Fibroblast of lung (primary cell): ENCODE measurements around the gene EHMT1. TPM values are rescaled to one million over a fixed set of nuclear protein-coding genes. Genes with fewer than 3 reads are reported as not detected.

Source experiments
- DNase-seq, 2 donors: peaks; one replicate each; pipeline versions ENCODE4 v3.0.0 to v3.0.0-alpha.2; 2010; ENCODE audit warnings: low read depth in 2 of 2
- H2AFZ ChIP-seq: 2 replicates; pipeline ENCODE4 v1.5.1; 2012; ENCODE audit warnings: low read length, control low read depth, inconsistent platforms
- H3K27ac ChIP-seq: 2 replicates; pipeline ENCODE4 v1.5.1; 2011; ENCODE audit warnings: low read length, control low read depth; ENCODE audit not compliant: insufficient read depth
- H3K27me3 ChIP-seq: 2 replicates; pipeline ENCODE4 v1.5.1; 2011; ENCODE audit warnings: mild to moderate bottlenecking, low read length; ENCODE audit not compliant: control insufficient read depth, insufficient read depth
- H3K36me3 ChIP-seq: 2 replicates; pipeline ENCODE4 v1.5.1; 2011; ENCODE audit warnings: low read length; ENCODE audit not compliant: control insufficient read depth, insufficient read depth
- H3K4me1 ChIP-seq: 2 replicates; pipeline ENCODE4 v1.5.1; 2011; ENCODE audit warnings: low read length; ENCODE audit not compliant: control insufficient read depth, insufficient read depth; ENCODE audit errors: extremely low read depth
- H3K4me2 ChIP-seq: 2 replicates; pipeline ENCODE4 v1.5.1; 2011; ENCODE audit warnings: low read length, control low read depth; ENCODE audit not compliant: insufficient read depth; ENCODE audit errors: extremely low read depth
- H3K4me3 ChIP-seq, 4 experiments: fragments of 200-600 bp in 1 of 4; sonication (generic) in 1 of 4; replicated peaks in 1 of 4; 2 replicates each; pipeline ENCODE4 v1.5.1; 2011 to 2016; ENCODE audit warnings: low read length in 4 of 4, low read depth in 3 of 4, mild to moderate bottlenecking in 3 of 4, control low read depth in 2 of 4, inconsistent platforms in 1 of 4, mixed read lengths in 1 of 4; ENCODE audit not compliant: insufficient read depth in 1 of 4; ENCODE audit errors: control extremely low read depth in 1 of 4
- H3K79me2 ChIP-seq: 2 replicates; pipeline ENCODE4 v1.5.1; 2012; ENCODE audit warnings: mild to moderate bottlenecking, low read length, inconsistent platforms; ENCODE audit not compliant: control insufficient read depth, insufficient read depth
- H3K9ac ChIP-seq: 2 replicates; pipeline ENCODE4 v1.5.1; 2011; ENCODE audit warnings: mild to moderate bottlenecking, low read length, control low read depth; ENCODE audit not compliant: insufficient read depth
- H3K9me3 ChIP-seq: 2 replicates; pipeline ENCODE4 v1.5.1; 2012; ENCODE audit warnings: low read depth, low read length; ENCODE audit not compliant: control insufficient read depth, insufficient read depth
- H4K20me1 ChIP-seq: 2 replicates; pipeline ENCODE4 v1.5.1; 2011; ENCODE audit warnings: low read length; ENCODE audit not compliant: control insufficient read depth, insufficient read depth; ENCODE audit errors: extremely low read depth
- CTCF ChIP-seq, 2 donors: IDR thresholded peaks in 1 of 2; conservative IDR thresholded peaks in 1 of 2; 1 replicate in 1 of 2; 2 replicates in 1 of 2; pipeline ENCODE4 v1.5.1; 2011 to 2012; ENCODE audit warnings: low read length in 2 of 2, control low read depth in 1 of 2, inconsistent platforms in 1 of 2, low read depth in 1 of 2, mild to moderate bottlenecking in 1 of 2
- EZH2 ChIP-seq: IDR thresholded peaks from 2 replicates; pipeline ENCODE4 v1.5.1; 2012; ENCODE audit warnings: low read length, control low read depth, mild to moderate bottlenecking; ENCODE audit errors: missing control alignments
- polyA plus RNA-seq, 2 donors: library from polyadenylated mRNA; depleted of rRNA in 1 of 2; stranded (reverse) in 1 of 2; unstranded in 1 of 2; fragments of >200 nt; gene quantifications; 2 replicates each; pipeline ENCODE4 v1.2.1, GENCODE V29; 2011 to 2012; ENCODE audit warnings: missing spikeins in 1 of 2
- total RNA-seq: library from RNA; depleted of rRNA; stranded (reverse); fragments of >200 nt; gene quantifications from 2 replicates; pipeline ENCODE4 v1.2.1, GENCODE V29; 2014

EHMT1 gene
- total and polyA plus RNA-seq, 2 donors (not counting 1 experiment from before 2014, with no cell fraction given): 22.4 to 48.6 TPM

- no peaks in the 10 kb centered on the region for H4K20me1 ChIP-seq
- H3K79me2 ChIP-seq: no peaks in the 10 kb centered on the region
- no peak overlapping the region for H3K4me2 ChIP-seq
- no peak overlapping the region for H2AFZ ChIP-seq
- no peak for DNase-seq
- no peak overlapping the region for H3K4me3 ChIP-seq
- H3K27ac ChIP-seq: no peak overlapping the region
- H3K9me3 ChIP-seq: no peaks in the 10 kb centered on the region
- no peak overlapping the region for H3K9ac ChIP-seq
- no peaks in the 10 kb centered on the region for H3K36me3 ChIP-seq
- H3K4me1 ChIP-seq: no peaks in the 10 kb centered on the region
- TF ChIP-seq CTCF (conservative IDR thresholded peaks at IDR 0.05 in 1 of 2, IDR thresholded peaks at IDR 0.05 in 1 of 2; ENCODE audit: low read depth in 1 of 2, low read length in 2 of 2) (no peak), EZH2 (no peak)
- H3K27me3 ChIP-seq: no peaks in the 10 kb centered on the region
Measured at GRCh38 chr9:137880160-137880975, 261.6 kb downstream of the EHMT1 start.

GRCh38 chr9:137880976-137881530 is 262.2 kb downstream of the EHMT1 start:
- H3K9ac ChIP-seq: no peak overlapping the region
- no peak overlapping the region for H2AFZ ChIP-seq
- H3K36me3 ChIP-seq: no peaks in the 10 kb centered on the region
- H3K79me2 ChIP-seq: no peaks in the 10 kb centered on the region
- H3K4me3 ChIP-seq: no peak overlapping the region
- H3K27me3 ChIP-seq: no peaks in the 10 kb centered on the region
- no peak overlapping the region for H3K4me2 ChIP-seq
- H3K27ac ChIP-seq: no peak overlapping the region
- no peaks in the 10 kb centered on the region for H3K4me1 ChIP-seq
- TF ChIP-seq EZH2: no peak
- no peak for TF ChIP-seq CTCF (conservative IDR thresholded peaks at IDR 0.05 in 1 of 2, IDR thresholded peaks at IDR 0.05 in 1 of 2; ENCODE audit: low read depth in 1 of 2, low read length in 2 of 2)
- DNase-seq: no peak
- H4K20me1 ChIP-seq: no peaks in the 10 kb centered on the region
- no peaks in the 10 kb centered on the region for H3K9me3 ChIP-seq

DNA sequence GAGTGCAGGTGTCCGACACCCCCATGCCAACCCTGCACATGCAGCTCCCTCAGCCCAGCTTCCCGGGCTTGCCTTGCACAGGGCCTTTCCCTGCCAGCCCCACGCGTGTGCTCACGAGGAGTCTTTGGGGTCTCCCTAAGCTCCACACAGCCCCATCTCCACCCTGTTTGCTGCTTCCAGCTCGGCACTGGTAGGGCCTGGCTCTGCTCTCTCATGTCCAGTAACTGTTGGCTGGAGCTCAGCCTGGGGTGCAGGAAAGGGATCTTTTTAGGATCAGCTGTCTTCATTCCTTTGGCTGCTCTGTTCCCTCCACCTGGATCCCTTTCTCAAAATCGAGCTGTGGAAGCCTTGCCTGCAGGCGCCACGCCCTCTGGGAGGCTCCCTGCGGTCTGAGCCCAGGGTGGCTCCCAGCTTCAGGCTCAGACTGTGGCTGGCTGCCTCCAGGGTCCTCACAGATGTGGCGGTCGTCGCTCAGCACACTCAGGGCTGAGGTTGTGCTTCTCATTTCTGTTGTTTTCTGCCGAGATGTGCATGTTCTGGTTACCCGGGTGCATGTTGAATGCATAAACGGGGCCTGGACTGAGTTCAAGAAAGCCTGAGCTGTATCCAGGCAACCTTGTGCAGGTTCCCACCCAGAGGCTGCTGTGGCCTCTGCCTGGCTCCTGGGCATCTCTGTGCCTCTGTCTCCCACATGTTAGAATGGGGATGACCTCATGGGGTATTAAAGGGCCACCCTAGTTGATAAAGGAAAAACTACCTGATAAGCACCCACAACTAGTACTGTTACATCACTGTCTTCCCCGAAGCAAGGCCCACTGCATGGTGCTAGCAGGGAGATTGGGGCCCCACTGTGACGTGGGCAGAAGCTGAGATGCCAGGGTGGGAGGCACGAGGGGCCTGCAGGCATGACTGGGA is 263.0 kb downstream of the EHMT1 start:
- Histone ChIP-seq H3K36me3 (no peaks in the 10 kb centered on the region), H3K9ac (no peak overlapping the region), H3K27me3 (no peaks in the 10 kb centered on the region), H3K4me3 (no peak overlapping the region), H3K4me1 (no peaks in the 10 kb centered on the region), H3K9me3 (no peaks in the 10 kb centered on the region), H3K79me2 (no peaks in the 10 kb centered on the region), H4K20me1 (no peaks in the 10 kb centered on the region), H3K4me2 (no peak overlapping the region), H2AFZ (no peak overlapping the region), H3K27ac (no peak overlapping the region)
- no peak for TF ChIP-seq CTCF (conservative IDR thresholded peaks at IDR 0.05 in 1 of 2, IDR thresholded peaks at IDR 0.05 in 1 of 2; ENCODE audit: low read depth in 1 of 2, low read length in 2 of 2)
- no peak for TF ChIP-seq EZH2
- DNase-seq: no peak
